HepG2 (cell line): ENCODE data around the gene LRIF1. TPM values are rescaled to one million over a fixed set of nuclear protein-coding genes. Genes with fewer than 3 reads are reported as not detected.

Experiments
- ATAC-seq: fragments of 200-7000 bp; cut with Tn5 transposase; 3 replicates; pipeline ENCODE4 v1.9.1; 2020; ENCODE audit warnings: mild to moderate bottlenecking, moderate library complexity
- BruUV-seq: library from RNA; stranded (reverse); fragments of 400-500 nt; replicated peaks from 2 replicates; lab custom pipeline; 2021; lab: Mats Ljungman, UMichigan
- CTCF ChIA-PET: fragments of 300-600 bp; formaldehyde crosslinking; extraction: SDS; loops from one replicate; lab custom pipeline; 2021; ENCODE audit warnings: low total read pairs, inconsistent platforms, low intra/inter-chr PET ratio; lab: Yijun Ruan, JAX
- POLR2A ChIA-PET: fragments of 350-600 bp; sonication (Branson Sonifier 250); formaldehyde crosslinking; loops from one replicate; lab custom pipeline; 2020; ENCODE audit warnings: antibody characterized with exemption, inconsistent platforms; lab: Yijun Ruan, JAX
- DNase-seq: peaks from one replicate; pipeline ENCODE4 v3.0.0-alpha.2; 2015; ENCODE audit warnings: low spot score
- FAIRE-seq: peaks from 3 replicates; lab custom pipeline; 2011; peaks lifted over from hg19 to GRCh38; lab: Jason Lieb, UNC
- H2AFZ ChIP-seq: one replicate; pipeline ENCODE4 v1.6.1; 2011; ENCODE audit warnings: low read length, inconsistent platforms
- H3K27ac ChIP-seq: fragments of 300-600 bp; 3 replicates; pipeline ENCODE4 v1.8.0; 2011; ENCODE audit warnings: mixed run types, mild to moderate bottlenecking, mixed read lengths, low read length, inconsistent platforms; ENCODE audit not compliant: insufficient read depth; ENCODE audit errors: extremely low read length
- H3K27me3 ChIP-seq, 2 experiments: fragments of 200-600 bp in 1 of 2; 2 replicates in 1 of 2; 3 replicates in 1 of 2; pipeline versions ENCODE4 v1.6.0 to v1.8.0; 2011; ENCODE audit warnings: low read length in 2 of 2, mild to moderate bottlenecking in 2 of 2, moderate library complexity in 2 of 2, inconsistent platforms in 1 of 2; ENCODE audit not compliant: insufficient read depth in 2 of 2, control insufficient read depth in 1 of 2
- H3K36me3 ChIP-seq, 2 experiments: fragments of 200-600 bp in 1 of 2; replicated peaks in 1 of 2; 2 replicates in 1 of 2; 3 replicates in 1 of 2; pipeline versions ENCODE4 v1.5.1 to v1.8.0; 2011; ENCODE audit warnings: low read length in 2 of 2, inconsistent platforms in 1 of 2; ENCODE audit not compliant: insufficient read depth in 2 of 2, control insufficient read depth in 1 of 2
- H3K4me1 ChIP-seq: 2 replicates; pipeline ENCODE4 v1.5.1; 2012; ENCODE audit warnings: low read length, inconsistent platforms; ENCODE audit not compliant: insufficient read depth
- H3K4me2 ChIP-seq: 2 replicates; pipeline ENCODE4 v1.6.0; 2011; ENCODE audit warnings: low read depth, low read length, inconsistent platforms
- H3K4me3 ChIP-seq, 3 experiments: fragments of 200-600 bp in 1 of 3; sonication (generic), shearing (Covaris generic) in 1 of 3; replicated peaks in 1 of 3; 2 replicates each; pipeline ENCODE4 v1.5.1; 2011 to 2016; ENCODE audit warnings: low read length in 3 of 3, inconsistent platforms in 2 of 3, low read depth in 2 of 3, mild to moderate bottlenecking in 2 of 3, control low read depth in 1 of 3, mixed read lengths in 1 of 3; ENCODE audit not compliant: insufficient read depth in 1 of 3
- H3K79me2 ChIP-seq: one replicate; pipeline ENCODE4 v1.6.1; 2011; ENCODE audit warnings: low read length, inconsistent platforms; ENCODE audit not compliant: insufficient read depth
- H3K9ac ChIP-seq: 2 replicates; pipeline ENCODE4 v1.6.0; 2011; ENCODE audit warnings: mild to moderate bottlenecking, low read depth, low read length, inconsistent platforms; ENCODE audit not compliant: insufficient read depth
- H3K9me3 ChIP-seq: 2 replicates; pipeline ENCODE4 v1.5.1; 2012; ENCODE audit warnings: mild to moderate bottlenecking, low read length
- H4K20me1 ChIP-seq: 2 replicates; pipeline ENCODE4 v1.6.0; 2011; ENCODE audit warnings: inconsistent platforms, mild to moderate bottlenecking, low read length, moderate library complexity; ENCODE audit not compliant: insufficient read depth
- FOSL2 ChIP-seq: sonication (generic); formaldehyde crosslinking; IDR thresholded peaks from 2 replicates; pipeline ENCODE4 v1.4.0; 2020; ENCODE audit warnings: missing genetic modification reagents
- RFXANK ChIP-seq: IDR thresholded peaks from 2 replicates; pipeline ENCODE4 v1.6.1; 2016
- SP140L ChIP-seq: sonication (generic); formaldehyde crosslinking; IDR thresholded peaks from 2 replicates; pipeline ENCODE4 v1.4.0; 2020; ENCODE audit warnings: missing genetic modification reagents, borderline replicate concordance
- ZNF17 ChIP-seq: sonication (generic); formaldehyde crosslinking; IDR thresholded peaks from 2 replicates; pipeline ENCODE4 v1.5.0; 2020; ENCODE audit warnings: mild to moderate bottlenecking, missing genetic modification reagents
- ZNF687 ChIP-seq: sonication (generic); formaldehyde crosslinking; IDR thresholded peaks from 2 replicates; pipeline ENCODE4 v1.5.1; 2020; ENCODE audit warnings: mild to moderate bottlenecking, missing genetic modification reagents, moderate library complexity
- ZSCAN30 ChIP-seq: sonication (generic); formaldehyde crosslinking; IDR thresholded peaks from 2 replicates; pipeline ENCODE4 v1.5.0; 2020; ENCODE audit warnings: mild to moderate bottlenecking, missing genetic modification reagents
- ZSCAN5A ChIP-seq: sonication (generic); formaldehyde crosslinking; IDR thresholded peaks from 2 replicates; pipeline ENCODE4 v1.8.0; 2022; ENCODE audit warnings: mild to moderate bottlenecking, missing genetic modification reagents, borderline replicate concordance
- WGBS: methylation state at CpG from one replicate; pipeline ENCODE4 v1.1.6; 2017; ENCODE audit warnings: low lambda C conversion rate; 5-methylcytosine and 5-hydroxymethylcytosine counted together
- in situ Hi-C: cut with HindIII; loops from 2 replicates; pipeline ENCODE4 v1.10.0; 2017; ENCODE audit warnings: low pct_unique_long_range_greater_than_20kb; ENCODE audit not compliant: extremely low pct_ligation_motif_present
- intact Hi-C: fragments of 100-400 bp; cut with micrococcal nuclease; formaldehyde crosslinking; loops from one replicate; pipeline ENCODE4 v1.10.0; 2022; ENCODE audit not compliant: unreplicated experiment
- polyA plus RNA-seq, 8 experiments: library from polyadenylated mRNA; depleted of rRNA in 3 of 8; stranded (reverse) in 7 of 8; unstranded in 1 of 8; fragments of >200 nt; fragmentation: Illumina TruSeq in 4 of 8; extraction: Trizol in 4 of 8; gene quantifications; 2 replicates each; pipeline versions ENCODE4 v1.2.1 to v1.2.3, GENCODE V29; 2011 to 2016; ENCODE audit warnings: low read depth in 4 of 8, missing spikeins in 1 of 8, mixed read lengths in 1 of 8; ENCODE audit not compliant: insufficient read depth in 1 of 8
- total RNA-seq, 5 experiments: library from RNA; depleted of rRNA; stranded (reverse); fragments of >200 nt; fragmentation: Illumina TruSeq; extraction: Trizol; gene quantifications; 2 replicates each; pipeline ENCODE4 v1.2.3, GENCODE V29; 2016; ENCODE audit warnings: low read depth in 1 of 5

LRIF1 gene
- total and polyA plus RNA-seq, 2 of the 13 experiments (the other 11 are each of a cell fraction or from before 2014, with no cell fraction given): 18.4 to 42.4 TPM

- Histone ChIP-seq H3K9me3 (no peaks in the 10 kb centered on the region), H3K4me1 (no peaks in the 10 kb centered on the region), H3K36me3 (no peaks in the 10 kb centered on the region), H3K79me2 (no peaks in the 10 kb centered on the region), H3K27ac (no peak overlapping the region), H3K4me3 (no peak overlapping the region), H3K9ac (no peak overlapping the region), H3K4me2 (no peak overlapping the region), H2AFZ (no peak overlapping the region), H4K20me1 (no peaks in the 10 kb centered on the region), H3K27me3 (no peaks in the 10 kb centered on the region)
- WGBS: 22% methylated on average over 2 of the region's 2 CpGs
- in situ Hi-C loops: no loop called here
- intact Hi-C loops: no loop called here
- FAIRE-seq (no peak), ATAC-seq (no peak), DNase-seq (no peak)
- no peak for TF ChIP-seq RFXANK
- TF ChIP-seq FOSL2 (CRISPR knock-in tag): 0 out of 2 replicates have a peak, but pooled peaks have one; percentile 22
- no peak for TF ChIP-seq ZSCAN30 (CRISPR knock-in tag)
- ChIA-PET CTCF (no interaction called here), POLR2A (no interaction called here)
- no TSS peak for BruUV-seq
These were observed 36.1 kb downstream of the LRIF1 start for GRCh38 chr1:110927484-110928075.

GRCh38 chr1:110921953-110922352 lies 41.8 kb downstream of the LRIF1 start:
- Histone ChIP-seq H3K9ac (no peak overlapping the region), H2AFZ (no peak overlapping the region)
- no TSS peak for BruUV-seq
- intact Hi-C loops: no loop called here
- 5% methylated on average over 1 of the region's 1 CpG for WGBS
- TF ChIP-seq ZNF687 (CRISPR knock-in tag): no peak
- no peak for TF ChIP-seq SP140L (CRISPR knock-in tag)
- no peak for TF ChIP-seq ZNF17 (CRISPR knock-in tag)
- TF ChIP-seq ZSCAN5A (CRISPR knock-in tag): no peak
- TF ChIP-seq, all 625 proteins: peak for 0
- ATAC-seq: no peak
- DNase-seq: no peak
- Histone ChIP-seq H3K36me3 (no peaks in the 10 kb centered on the region), H3K27ac (no peak overlapping the region), H3K4me1 (no peaks in the 10 kb centered on the region), H3K27me3 (no peaks in the 10 kb centered on the region), H3K4me3 (no peak overlapping the region), H3K9me3 (no peaks in the 10 kb centered on the region), H4K20me1 (no peaks in the 10 kb centered on the region), H3K4me2 (no peak overlapping the region), H3K79me2 (no peaks in the 10 kb centered on the region)
- ChIA-PET CTCF (no interaction called here), POLR2A (no interaction called here)
- in situ Hi-C loops: no loop called here
- FAIRE-seq: no peak
